Neural cell (in vitro differentiated cells): Measurements from ENCODE around the gene SEC24D.
A peak's percentile ranks its signal among the peaks of the same experiment; 100 is the strongest.

Source experiments
- CTCF ChIP-seq: fragments of 450-650 bp; IDR thresholded peaks from 2 replicates; pipeline ENCODE4 v1.5.1; 2014; ENCODE audit warnings: antibody characterized with exemption, mild to moderate bottlenecking, moderate library complexity; ENCODE audit not compliant: poor library complexity, severe bottlenecking
- EP300 ChIP-seq: fragments of 450-650 bp; conservative IDR thresholded peaks from 2 replicates; pipeline ENCODE4 v1.6.1; 2014; ENCODE audit warnings: antibody characterized with exemption, mild to moderate bottlenecking, moderate library complexity; ENCODE audit not compliant: poor library complexity, severe bottlenecking
- EZH2 ChIP-seq: fragments of 200-600, 300-800 bp; shearing (Covaris generic), sonication (generic); IDR thresholded peaks from 2 replicates; pipeline ENCODE4 v1.6.1; 2014; ENCODE audit warnings: antibody characterized with exemption, low read length, borderline replicate concordance, mild to moderate bottlenecking; ENCODE audit not compliant: insufficient read depth, poor library complexity, severe bottlenecking
- MXI1 ChIP-seq: fragments of 450-650 bp; conservative IDR thresholded peaks from 2 replicates; pipeline ENCODE4 v1.6.1; 2014; ENCODE audit warnings: antibody characterized with exemption, mild to moderate bottlenecking; ENCODE audit not compliant: poor library complexity, severe bottlenecking
- POLR2AphosphoS5 ChIP-seq: IDR thresholded peaks from 2 replicates; pipeline ENCODE4 v1.6.1; 2012
- RAD21 ChIP-seq: fragments of 450-650 bp; conservative IDR thresholded peaks from 2 replicates; pipeline ENCODE4 v1.6.1; 2014; ENCODE audit warnings: antibody characterized with exemption, mild to moderate bottlenecking, moderate library complexity
- REST ChIP-seq: IDR thresholded peaks from 2 replicates; pipeline ENCODE4 v1.6.1; 2012; ENCODE audit warnings: borderline replicate concordance
- SMC3 ChIP-seq: fragments of 450-650 bp; conservative IDR thresholded peaks from 2 replicates; pipeline ENCODE4 v1.6.1; 2014; ENCODE audit warnings: antibody characterized with exemption, mild to moderate bottlenecking, moderate library complexity; ENCODE audit not compliant: poor library complexity
- TAF1 ChIP-seq: IDR thresholded peaks from 2 replicates; pipeline ENCODE4 v1.6.1; 2012; ENCODE audit warnings: low read depth

GRCh38 chr4:118821590-118822293, 14.2 kb downstream of the SEC24D start:
- TF ChIP-seq MXI1 = no peak
- peak; percentile 75 for TF ChIP-seq POLR2AphosphoS5
- peak; percentile 82 for TF ChIP-seq EP300
- TF ChIP-seq TAF1 = no peak
- no peak for TF ChIP-seq CTCF
- no peak for TF ChIP-seq SMC3
- TF ChIP-seq REST = no peak
- no peak for TF ChIP-seq EZH2
- TF ChIP-seq RAD21 = no peak
